Heart left ventricle (tissue), 16 donors: ENCODE data around the gene CXCR6. TPM values are rescaled to one million over a fixed set of nuclear protein-coding genes. Genes with fewer than 3 reads are reported as not detected.

Experiments used
- ATAC-seq, 4 donors: fragments of 200-7000 bp; cut with Tn5 transposase; one replicate each; pipeline ENCODE4 v1.9.1; 2020 to 2022; ENCODE audit warnings: moderate library complexity in 4 of 4, mild to moderate bottlenecking in 3 of 4, moderate number of reproducible peaks in 1 of 4
- DNase-seq, 5 donors: peaks; one replicate each; pipeline ENCODE4 v3.0.0-alpha.2; 2020
- H3K27ac ChIP-seq, 12 donors: fragments of 200-600 bp; sonication (generic) in 4 of 12; one replicate each; pipeline versions ENCODE4 v1.5.0 to v1.8.0; 2016 to 2022; ENCODE audit warnings: mild to moderate bottlenecking in 2 of 12
- H3K27me3 ChIP-seq, 9 donors: fragments of 200-600 bp; sonication (generic) in 2 of 9; one replicate each; pipeline versions ENCODE4 v1.5.1 to v1.8.0; 2016 to 2022; ENCODE audit warnings: mild to moderate bottlenecking in 3 of 9
- H3K36me3 ChIP-seq, 9 donors: fragments of 200-600 bp; sonication (generic) in 2 of 9; one replicate each; pipeline versions ENCODE4 v1.5.0 to v1.8.0; 2018 to 2022; ENCODE audit warnings: mild to moderate bottlenecking in 2 of 9
- H3K4me1 ChIP-seq, 12 donors: fragments of 200-600 bp; sonication (generic) in 4 of 12; one replicate each; pipeline versions ENCODE4 v1.5.0 to v1.8.0; 2016 to 2022; ENCODE audit warnings: mild to moderate bottlenecking in 3 of 12
- H3K4me3 ChIP-seq, 12 donors: fragments of 200-600 bp; sonication (generic) in 4 of 12; one replicate each; pipeline versions ENCODE4 v1.5.0 to v1.8.0; 2017 to 2022; ENCODE audit warnings: mild to moderate bottlenecking in 9 of 12, moderate library complexity in 4 of 12
- H3K9me3 ChIP-seq, 12 donors: fragments of 200-600 bp; sonication (generic) in 4 of 12; one replicate each; pipeline versions ENCODE4 v1.5.0 to v1.8.0; 2016 to 2022; ENCODE audit warnings: mild to moderate bottlenecking in 1 of 12
- CTCF ChIP-seq, 12 donors: fragments of 200-600 bp; sonication (generic) in 4 of 12; IDR thresholded peaks; one replicate each; pipeline versions ENCODE4 v1.5.0 to v1.8.0; 2018 to 2022; ENCODE audit warnings: antibody characterized with exemption in 12 of 12, mild to moderate bottlenecking in 5 of 12
- POLR2A ChIP-seq, 2 donors: fragments of 450-650 bp; IDR thresholded peaks; one replicate each; pipeline ENCODE4 v1.6.1; 2017; ENCODE audit warnings: antibody characterized with exemption in 2 of 2, mild to moderate bottlenecking in 2 of 2, moderate library complexity in 2 of 2
- WGBS, 4 donors: extraction: QIAGEN DNeasy Blood & Tissue Kit in 2 of 4; methylation state at CpG; one replicate each; pipeline versions ENCODE4 v1.1.5 to v1.1.7; 2013 to 2018; 5-methylcytosine and 5-hydroxymethylcytosine counted together
- intact Hi-C, 10 donors: fragments of 100-400 bp; cut with DNase I; formaldehyde crosslinking; loops; one replicate each; pipeline versions ENCODE4 v1.11.1 to v1.14.2; 2022
- polyA plus RNA-seq, 2 donors: library from polyadenylated mRNA; stranded (reverse); fragments of 200-250 nt; gene quantifications; one replicate each; pipeline ENCODE4 v1.2.3, GENCODE V29; 2013
- total RNA-seq, 9 donors: library from RNA; depleted of rRNA in 2 of 9; stranded (reverse); fragments of >200 nt in 2 of 9; fragmentation: NEBNext Ultra II Directional in 3 of 9; extraction: Animal tissue kit (Norgen Biotek cat#: 25700) in 3 of 9; gene quantifications; one replicate each; pipeline versions ENCODE4 v1.1.0 to v1.2.4, GENCODE V29; 2016 to 2023
- donor health status: ischemic (EF 13 %, LVEDD 7.1; RV severe dilation, severe dysfunction).
- donor health status: healthy with polysubstance abuse.
- donor health status: DM: no; HTN: yes; CAD: no.
- donor health status: DM: no; HTN: no; CAD: no.
- donor health status: ischemic (EF 25% LVEDD 6.9; RV normal size, moderate dysfunction).
- donor health status: ischemic (EF 25% LVEDD 5.7; RV mildly dilated, moderate dysfunction).
- donor health status: healthy.
- donor health status: DM: yes; HTN: yes; CAD: no.
- donor health status: ischemic (EF 35%, LVEDD 5.7; RV mildly dilated, moderate dysfunction).
- donor health status: nonischemic (EF 11% LVEDD 7.7; RV severe dilation, severe dysfunction).
- donor health status: DM: yes; HTN: yes; CAD: no.
- donor health status: PGD.
- donor health status: ischemic (EF 29% LVEDD 5.4; RV normal size, mild dysfunction).
- donor health status: nonischemic (EF 23%, LVEDD 6.1; RV moderate dilation, normal function).

The CXCR6 gene
- total and polyA plus RNA-seq, 11 donors: 0.19 to 2.1 (median 0.30) TPM; not detected in 3

- DNase-seq: no peak
- peaks cover 0 to 24% (median 0%) of the 10 kb centered on the region in 12 donors for H3K4me1 ChIP-seq
- H3K36me3 ChIP-seq: no peaks in the 10 kb centered on the region
- H3K4me3 ChIP-seq: no peak overlapping the region
- intact Hi-C loops: no loop called here
- TF ChIP-seq POLR2A (IDR thresholded peaks at IDR 0.05) (no peak), CTCF (IDR thresholded peaks at IDR 0.05) (no peak)
- no peaks in the 10 kb centered on the region for H3K9me3 ChIP-seq
- 85 to 94% (median 90%) methylated on average over 5 to 6 of the region's 6 CpGs for WGBS, 4 donors
- no peak for ATAC-seq
- no peaks in the 10 kb centered on the region for H3K27me3 ChIP-seq
- no peak overlapping the region for H3K27ac ChIP-seq
Measured at GRCh38 chr3:45912435-45912834, 30.8 kb upstream of the CXCR6 start.

- TF ChIP-seq POLR2A (IDR thresholded peaks at IDR 0.05) (no peak), CTCF (IDR thresholded peaks at IDR 0.05) (no peak)
- Histone ChIP-seq H3K27ac (no peak overlapping the region), H3K36me3 (peaks cover 0 to 18% (median 11%) of the 10 kb centered on the region in 9 donors), H3K4me1 (peaks cover 0 to 16% (median 0%) of the 10 kb centered on the region in 12 donors), H3K27me3 (no peaks in the 10 kb centered on the region), H3K9me3 (no peaks in the 10 kb centered on the region), H3K4me3 (no peak overlapping the region)
- WGBS, 4 donors: 86 to 92% (median 89%) methylated on average over 7 of the region's 7 CpGs
- intact Hi-C loops: no loop called here
- DNase-seq (no peak), ATAC-seq (no peak)
Measured at GRCh38 chr3:45914362-45915058, 28.8 kb upstream of the CXCR6 start.

DNA sequence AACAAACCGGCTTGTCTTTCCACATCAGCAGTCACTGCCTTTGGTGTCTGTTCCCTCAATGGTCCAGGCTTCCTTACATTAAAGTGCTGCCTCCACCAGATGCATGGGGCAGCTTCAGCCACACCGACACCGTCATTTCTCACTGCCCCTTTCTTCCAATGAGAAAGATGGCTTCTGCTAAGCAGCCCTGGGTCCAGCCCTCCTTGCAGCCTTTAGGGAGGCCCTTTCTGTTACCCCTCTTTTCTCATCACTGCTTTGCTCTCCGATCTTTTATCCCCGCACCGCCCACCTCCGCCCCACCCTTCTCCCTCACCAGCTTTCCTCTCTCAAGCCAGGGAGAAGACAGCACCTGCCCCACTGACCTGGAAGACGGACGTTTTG, 28.2 kb upstream of the CXCR6 start:
- 79 to 90% (median 87%) methylated on average over 9 of the region's 9 CpGs for WGBS, 4 donors
- DNase-seq: no peak
- H3K36me3 ChIP-seq: peaks cover 0 to 24% (median 16%) of the 10 kb centered on the region in 9 donors
- no peaks in the 10 kb centered on the region for H3K27me3 ChIP-seq
- no peak overlapping the region for H3K27ac ChIP-seq
- peaks cover 0 to 16% (median 0%) of the 10 kb centered on the region in 12 donors for H3K4me1 ChIP-seq
- no peak overlapping the region for H3K4me3 ChIP-seq
- TF ChIP-seq POLR2A (IDR thresholded peaks at IDR 0.05) (no peak), CTCF (IDR thresholded peaks at IDR 0.05) (no peak)
- intact Hi-C loops: no loop called here
- no peaks in the 10 kb centered on the region for H3K9me3 ChIP-seq
- ATAC-seq: no peak

DNA sequence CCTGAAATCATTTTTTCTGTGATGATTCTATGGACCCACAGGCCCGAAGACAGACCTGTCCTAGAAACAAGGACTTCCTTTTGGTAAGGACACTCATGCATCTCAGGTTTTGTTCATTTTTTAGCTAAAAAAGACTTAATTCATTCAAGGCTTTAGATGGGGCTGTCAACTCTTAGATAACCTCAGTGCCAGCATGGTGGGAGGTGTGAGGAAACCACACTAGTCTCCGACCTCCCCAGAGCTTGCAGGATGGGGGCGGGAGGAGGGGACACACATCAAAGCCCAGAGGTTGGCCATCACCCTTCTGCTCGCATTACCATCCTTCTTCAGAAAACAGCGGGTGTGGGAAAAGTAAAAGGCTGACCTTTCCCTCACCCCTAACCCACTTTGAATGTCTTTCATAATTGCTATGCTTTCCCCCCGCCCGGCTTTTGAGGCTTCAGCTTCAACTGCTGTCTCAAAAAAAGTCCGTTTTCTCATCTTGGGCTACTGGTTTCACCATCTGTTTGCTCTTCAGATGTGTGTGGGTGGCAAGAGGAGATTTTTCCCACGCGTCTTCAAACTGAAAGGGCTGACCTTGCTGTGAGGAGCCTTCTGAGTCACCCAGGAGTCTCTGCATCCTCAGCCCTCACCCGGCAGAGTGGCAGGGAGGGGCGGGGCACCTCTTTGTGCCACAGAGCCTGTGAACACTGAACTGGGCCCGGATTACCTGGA, 27.6 kb upstream of the CXCR6 start:
- 56 to 74% (median 61%) methylated on average over 13 of the region's 13 CpGs for WGBS, 4 donors
- H3K27me3 ChIP-seq: no peaks in the 10 kb centered on the region
- H3K4me1 ChIP-seq: peaks cover 0 to 16% (median 0%) of the 10 kb centered on the region in 12 donors
- ATAC-seq: peak in 1 of 4 donors; percentile 65
- H3K9me3 ChIP-seq: no peaks in the 10 kb centered on the region
- H3K36me3 ChIP-seq: peaks cover 0 to 30% (median 22%) of the 10 kb centered on the region in 9 donors
- H3K4me3 ChIP-seq: no peak overlapping the region
- TF ChIP-seq POLR2A (IDR thresholded peaks at IDR 0.05) (no peak), CTCF (IDR thresholded peaks at IDR 0.05) (no peak)
- DNase-seq: no peak
- no peak overlapping the region for H3K27ac ChIP-seq
- intact Hi-C loops: no loop called here
